Measurements from ENCODE around the gene GJC1. TPM values are rescaled to one million over a fixed set of nuclear protein-coding genes. Genes with fewer than 3 reads are reported as not detected.

GJC1 gene
- total RNA-seq, 1 experiment from 2014 or later: 21.1 TPM

DNA sequence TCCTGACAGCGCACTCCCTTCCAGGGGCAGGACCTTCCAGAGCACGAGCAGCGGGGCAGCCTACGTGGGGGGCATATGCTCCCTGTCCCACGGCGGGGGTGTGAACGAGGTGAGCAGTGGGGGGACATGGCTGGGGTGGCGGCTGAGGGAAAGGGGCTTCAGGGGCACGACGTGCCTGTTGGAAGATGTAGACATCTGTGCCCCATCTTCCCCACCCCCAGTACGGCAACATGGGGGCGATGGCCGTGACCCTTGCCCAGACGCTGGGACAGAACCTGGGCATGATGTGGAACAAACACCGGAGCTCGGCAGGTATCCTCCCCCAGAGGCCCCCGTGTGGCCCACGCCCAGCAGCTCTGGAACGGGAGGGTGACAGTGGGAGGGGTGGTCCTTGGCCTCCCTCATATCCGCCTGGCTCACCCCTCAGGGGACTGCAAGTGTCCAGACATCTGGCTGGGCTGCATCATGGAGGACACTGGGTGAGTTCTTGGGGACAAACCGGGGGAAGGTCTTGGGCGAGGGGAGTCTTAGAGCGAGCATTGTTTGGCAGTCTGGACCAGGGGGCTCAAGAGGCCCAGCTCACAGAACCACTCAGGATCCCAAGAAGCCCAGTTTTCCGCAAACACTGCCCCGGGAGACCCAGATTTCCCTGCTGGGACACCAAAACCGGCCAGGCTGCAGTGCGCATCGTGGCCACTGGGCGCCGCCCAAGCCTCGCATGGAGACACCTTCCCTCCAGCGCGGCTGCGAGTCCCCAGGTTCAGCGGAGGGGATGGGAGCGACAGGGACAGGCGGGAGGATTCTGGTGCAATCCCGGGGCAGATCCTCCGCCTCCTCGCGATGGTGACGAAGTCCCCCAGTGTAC, 55.6 kb downstream of the GJC1 start:
- peak; percentile 79 for DNase-seq (ENCODE audit: low read depth, low spot score)
- in situ Hi-C loops (cut with HindIII; ENCODE audit: low pct_unique_long_range_greater_than_20kb, low sequenced_read_pairs): no loop called here

DNA sequence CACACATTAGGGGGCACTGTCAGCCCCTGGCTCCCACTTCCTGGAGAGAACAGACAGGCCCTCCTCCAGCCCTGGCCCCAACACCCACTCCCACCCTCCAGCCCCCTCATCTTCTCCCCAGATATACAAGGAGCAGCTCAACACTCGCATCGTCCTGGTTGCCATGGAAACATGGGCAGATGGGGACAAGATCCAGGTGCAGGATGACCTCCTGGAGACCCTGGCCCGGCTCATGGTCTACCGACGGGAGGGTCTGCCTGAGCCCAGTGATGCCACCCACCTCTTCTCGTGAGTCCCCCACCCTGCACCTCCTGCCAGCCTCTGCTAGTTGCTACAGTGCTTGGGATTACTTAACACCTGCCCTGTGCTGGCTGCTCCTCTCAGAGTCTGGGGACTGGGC, 56.9 kb downstream of the GJC1 start:
- in situ Hi-C loops (cut with HindIII; ENCODE audit: low pct_unique_long_range_greater_than_20kb, low sequenced_read_pairs): no loop called here
- no peak for DNase-seq (ENCODE audit: low read depth, low spot score)

DNA sequence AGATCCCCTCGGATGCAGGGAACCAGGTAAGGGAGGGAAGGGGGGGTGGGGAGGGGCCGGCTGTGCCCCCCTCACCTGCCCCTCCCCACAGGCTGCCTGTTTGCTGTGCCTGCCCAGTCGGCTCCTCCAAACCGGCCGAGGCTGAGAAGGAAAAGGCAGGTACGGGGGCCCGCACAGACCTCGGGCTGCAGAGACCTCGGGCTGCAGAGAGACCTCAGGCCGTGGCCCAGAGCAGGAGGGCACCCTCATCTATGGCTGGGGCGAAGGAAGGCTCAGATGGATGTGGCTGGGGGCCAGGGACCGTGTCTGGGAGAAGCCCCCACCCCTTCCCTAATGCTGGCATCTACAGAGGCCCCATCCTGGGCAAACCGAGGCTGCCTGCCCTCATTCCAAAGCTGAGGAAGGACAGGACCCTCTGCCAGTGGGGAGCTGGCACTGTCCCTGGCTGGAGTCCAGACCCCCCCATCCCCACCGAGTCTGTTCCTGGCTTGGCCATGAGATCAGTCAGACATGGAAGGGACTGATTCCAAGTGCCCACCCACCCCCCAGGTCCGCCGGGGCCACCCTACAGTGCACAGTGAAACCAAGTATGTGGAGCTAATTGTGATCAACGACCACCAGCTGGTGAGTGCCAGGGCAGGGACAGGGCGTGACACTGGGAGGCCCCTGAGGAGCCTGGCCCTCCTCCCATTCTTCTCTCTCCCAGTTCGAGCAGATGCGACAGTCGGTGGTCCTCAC, 57.6 kb downstream of the GJC1 start:
- in situ Hi-C loops (cut with HindIII; ENCODE audit: low pct_unique_long_range_greater_than_20kb, low sequenced_read_pairs): no loop called here

DNA sequence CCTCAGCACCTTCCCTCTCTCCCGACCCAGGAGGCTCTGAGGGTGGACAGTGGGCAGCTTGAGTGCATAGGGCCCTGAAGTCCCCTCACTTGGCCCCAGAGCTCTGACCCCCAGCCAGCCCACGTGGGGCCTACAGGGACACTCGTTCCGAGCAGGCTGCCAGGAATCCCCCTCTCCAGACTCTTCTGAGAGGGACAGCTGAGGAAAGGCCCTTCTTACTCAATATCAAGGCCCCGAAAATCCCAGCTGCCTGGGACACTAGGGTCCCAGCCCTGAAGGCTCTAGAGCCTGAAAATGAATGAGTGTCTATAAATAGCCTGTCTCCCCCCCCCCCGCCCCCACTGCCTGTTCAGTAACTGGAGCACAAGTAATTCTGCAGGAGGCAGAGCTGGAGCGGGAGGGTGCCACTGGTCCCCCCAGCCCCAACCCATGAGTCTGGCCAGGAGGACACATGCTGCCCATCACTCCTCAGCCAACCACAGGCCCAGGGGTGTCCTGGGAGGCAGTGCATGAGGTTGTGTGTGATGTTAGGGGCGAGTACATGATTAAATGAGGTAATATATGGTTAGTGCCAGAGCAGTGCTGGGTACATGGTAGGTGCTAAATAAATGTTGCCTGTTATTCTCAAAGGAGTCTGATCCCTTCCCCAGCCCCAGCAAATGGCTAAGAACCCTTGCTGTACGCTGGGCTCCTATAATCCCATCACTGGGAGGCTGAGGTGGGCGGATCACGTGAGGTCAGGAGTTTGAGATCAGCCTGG, 59.7 kb downstream of the GJC1 start:
- DNase-seq (ENCODE audit: low read depth, low spot score): no peak
- in situ Hi-C loops (cut with HindIII; ENCODE audit: low pct_unique_long_range_greater_than_20kb, low sequenced_read_pairs): no loop called here

More for the DNA sequence above, 57.6 kb downstream of the GJC1 start:
- no peak for DNase-seq (ENCODE audit: low read depth, low spot score)

DNA sequence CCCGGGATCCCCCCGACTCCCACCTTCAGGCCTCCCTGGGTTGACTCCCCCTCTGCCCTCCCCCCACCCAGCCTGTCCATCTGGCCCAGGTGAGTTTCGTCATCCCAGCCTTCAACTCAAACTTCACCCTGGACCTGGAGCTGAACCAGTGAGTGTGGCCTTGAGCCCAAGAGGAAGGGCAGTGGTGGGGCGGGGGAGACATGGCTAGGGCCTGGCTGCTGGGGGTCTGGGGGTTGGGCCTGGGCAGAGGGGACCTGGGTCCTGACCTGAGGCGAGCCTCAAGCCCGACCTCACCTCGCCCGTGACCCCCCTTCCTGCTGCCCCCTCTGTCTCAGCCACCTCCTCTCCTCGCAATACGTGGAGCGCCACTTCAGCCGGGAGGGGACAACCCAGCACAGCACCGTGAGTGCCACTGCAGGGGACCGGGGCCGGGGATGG, 60.4 kb downstream of the GJC1 start:
- in situ Hi-C loops (cut with HindIII; ENCODE audit: low pct_unique_long_range_greater_than_20kb, low sequenced_read_pairs): no loop called here
- DNase-seq (ENCODE audit: low read depth, low spot score): no peak

DNA sequence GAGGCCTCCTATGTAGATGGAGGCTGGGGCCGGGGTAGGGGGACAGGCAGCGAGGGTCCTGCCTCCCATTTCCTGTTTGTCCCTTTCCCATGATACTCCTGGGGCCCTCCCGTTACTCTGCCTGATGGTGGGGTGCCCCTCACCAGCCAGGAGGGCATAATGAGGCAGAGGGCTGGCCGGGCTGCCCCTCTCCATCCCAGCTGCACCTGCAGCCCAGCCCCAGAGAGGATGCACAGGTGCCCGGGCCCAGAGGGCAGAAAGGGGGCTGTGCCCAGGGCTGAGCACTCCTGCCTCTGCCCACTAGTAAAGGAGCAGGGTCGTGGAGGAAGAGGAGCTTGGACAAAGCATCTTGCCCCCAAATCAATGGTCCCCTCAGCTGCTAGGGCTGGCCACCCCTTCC, 60.9 kb downstream of the GJC1 start:
- in situ Hi-C loops (cut with HindIII; ENCODE audit: low pct_unique_long_range_greater_than_20kb, low sequenced_read_pairs): no loop called here

DNA sequence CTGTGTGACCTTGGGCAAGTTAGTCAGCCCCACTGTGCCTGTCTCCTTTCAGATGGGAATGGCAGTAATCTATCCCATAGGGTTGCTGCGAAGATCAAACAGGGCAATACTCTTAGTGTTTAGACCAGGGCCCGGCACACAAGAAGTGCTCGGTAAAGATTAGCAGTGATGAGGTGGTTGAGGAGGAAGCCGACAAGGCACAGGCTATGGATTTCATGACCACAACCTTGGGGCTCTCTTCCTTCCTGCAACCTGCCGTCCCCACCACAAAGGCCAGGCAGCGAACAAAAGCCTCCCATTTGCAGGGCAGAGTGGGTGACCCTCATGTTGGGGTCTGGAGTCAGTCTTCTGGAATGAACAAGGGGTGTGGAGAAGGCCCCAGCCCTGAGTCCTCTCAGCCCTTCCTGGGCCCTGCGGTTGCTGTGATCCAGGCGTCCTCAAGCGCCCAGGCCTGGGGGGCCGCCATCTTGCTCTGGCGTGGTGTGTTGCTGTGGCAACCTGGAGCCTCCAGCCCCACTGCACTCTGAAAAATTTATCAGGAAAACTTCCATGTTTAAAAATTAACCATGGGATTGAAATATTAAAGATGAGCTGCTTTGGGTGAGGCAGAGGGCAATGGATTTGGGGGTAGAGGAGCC, 61.5 kb downstream of the GJC1 start:
- in situ Hi-C loops (cut with HindIII; ENCODE audit: low pct_unique_long_range_greater_than_20kb, low sequenced_read_pairs): no loop called here
- no peak for DNase-seq (ENCODE audit: low read depth, low spot score)

More for the DNA sequence above, 60.9 kb downstream of the GJC1 start:
- no peak for DNase-seq (ENCODE audit: low read depth, low spot score)

DNA sequence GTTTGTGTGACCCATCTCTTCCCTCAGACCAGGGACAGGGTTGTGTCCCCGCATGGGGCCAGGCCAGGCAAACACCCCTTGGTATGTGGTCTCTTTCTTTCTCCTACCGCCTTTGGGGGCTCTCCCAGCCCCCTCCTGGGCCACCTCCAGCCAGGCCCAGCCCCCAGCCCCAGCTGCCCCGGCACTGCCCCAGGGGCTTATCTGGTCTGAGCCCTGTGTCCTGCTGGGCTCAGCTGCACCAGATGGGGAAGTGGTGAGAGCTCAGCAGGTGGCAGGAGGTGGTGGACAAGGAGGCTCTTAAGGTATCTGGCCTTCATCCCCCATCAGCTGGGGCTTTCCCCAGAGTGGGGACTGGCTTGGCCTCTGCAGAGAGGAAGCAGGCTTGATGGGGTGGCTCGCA, 62.6 kb downstream of the GJC1 start:
- DNase-seq (ENCODE audit: low read depth, low spot score): no peak
- in situ Hi-C loops (cut with HindIII; ENCODE audit: low pct_unique_long_range_greater_than_20kb, low sequenced_read_pairs): no loop called here

DNA sequence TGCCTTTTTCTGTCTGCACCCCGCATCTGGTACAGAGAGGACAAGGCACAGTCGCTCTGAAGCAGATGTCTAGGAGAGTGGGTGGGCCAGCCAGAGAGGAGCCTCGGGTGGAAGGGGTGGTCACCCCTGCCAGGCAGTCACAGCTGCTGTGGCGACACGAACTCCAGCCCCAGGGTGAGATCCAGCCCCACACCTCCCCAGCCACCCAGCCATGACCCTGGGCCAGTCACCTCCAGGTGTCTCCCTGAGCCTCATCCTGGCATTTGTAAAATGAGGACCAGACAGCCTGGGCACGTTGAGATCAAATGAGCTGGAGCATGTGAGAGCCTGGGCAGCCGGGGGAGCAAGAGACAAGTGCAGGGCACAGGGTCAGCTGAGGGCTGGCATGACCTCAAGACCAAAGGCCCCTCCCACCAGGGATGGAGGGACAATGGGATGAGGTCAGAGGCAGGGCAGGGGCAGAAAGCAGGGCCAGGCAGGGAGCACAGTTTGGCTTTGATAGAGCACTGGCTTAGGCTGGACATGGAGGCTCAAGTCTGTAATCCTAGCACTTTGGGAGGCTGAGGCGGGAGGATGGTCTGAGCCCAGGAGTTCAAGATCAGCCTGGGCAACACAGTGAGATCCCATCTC, 63.6 kb downstream of the GJC1 start:
- in situ Hi-C loops (cut with HindIII; ENCODE audit: low pct_unique_long_range_greater_than_20kb, low sequenced_read_pairs): no loop called here
- DNase-seq (ENCODE audit: low read depth, low spot score): peak; percentile 53

DNA sequence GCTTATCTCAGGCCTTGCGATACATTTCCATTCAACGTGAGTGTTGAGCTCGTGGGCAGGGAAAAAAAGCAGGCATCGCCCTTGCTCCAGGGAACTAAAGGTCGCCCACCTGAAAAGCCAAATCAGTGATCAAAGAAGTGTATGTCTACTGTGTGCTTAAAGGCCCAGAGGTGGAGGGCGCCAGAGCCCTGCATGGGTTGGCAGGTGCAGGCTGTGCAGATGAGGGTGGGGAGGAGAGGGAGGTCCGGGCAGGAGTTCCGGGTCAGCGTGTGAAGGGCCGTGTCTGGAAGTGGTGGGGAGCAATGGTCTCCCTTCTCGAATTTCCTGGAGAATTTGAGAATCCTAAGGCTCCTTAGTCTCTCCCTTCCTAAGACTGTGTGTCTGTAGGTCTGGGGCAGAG, 64.1 kb downstream of the GJC1 start:
- no peak for DNase-seq (ENCODE audit: low read depth, low spot score)
- in situ Hi-C loops (cut with HindIII; ENCODE audit: low pct_unique_long_range_greater_than_20kb, low sequenced_read_pairs): no loop called here

DNA sequence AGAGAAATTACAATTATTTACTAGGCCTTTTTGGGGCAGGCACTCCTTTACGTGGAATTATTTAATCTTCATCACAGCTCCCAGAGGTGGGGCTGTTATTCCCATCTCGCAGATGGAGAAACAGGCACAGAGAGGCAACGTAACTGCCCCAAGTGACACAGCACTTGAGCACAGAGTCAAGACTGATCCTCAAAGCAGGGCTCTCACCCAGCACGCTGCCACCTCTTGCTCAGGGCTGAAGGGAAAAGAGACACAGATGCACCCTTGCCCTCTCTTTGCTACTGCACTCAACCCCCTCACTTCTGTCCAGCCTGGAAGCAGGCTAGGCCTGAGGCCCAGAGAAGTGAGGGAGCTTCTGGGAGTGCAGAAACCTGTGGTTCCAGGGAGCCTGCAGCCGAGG, 66.9 kb downstream of the GJC1 start:
- in situ Hi-C loops (cut with HindIII; ENCODE audit: low pct_unique_long_range_greater_than_20kb, low sequenced_read_pairs): no loop called here
- DNase-seq (ENCODE audit: low read depth, low spot score): no peak

DNA sequence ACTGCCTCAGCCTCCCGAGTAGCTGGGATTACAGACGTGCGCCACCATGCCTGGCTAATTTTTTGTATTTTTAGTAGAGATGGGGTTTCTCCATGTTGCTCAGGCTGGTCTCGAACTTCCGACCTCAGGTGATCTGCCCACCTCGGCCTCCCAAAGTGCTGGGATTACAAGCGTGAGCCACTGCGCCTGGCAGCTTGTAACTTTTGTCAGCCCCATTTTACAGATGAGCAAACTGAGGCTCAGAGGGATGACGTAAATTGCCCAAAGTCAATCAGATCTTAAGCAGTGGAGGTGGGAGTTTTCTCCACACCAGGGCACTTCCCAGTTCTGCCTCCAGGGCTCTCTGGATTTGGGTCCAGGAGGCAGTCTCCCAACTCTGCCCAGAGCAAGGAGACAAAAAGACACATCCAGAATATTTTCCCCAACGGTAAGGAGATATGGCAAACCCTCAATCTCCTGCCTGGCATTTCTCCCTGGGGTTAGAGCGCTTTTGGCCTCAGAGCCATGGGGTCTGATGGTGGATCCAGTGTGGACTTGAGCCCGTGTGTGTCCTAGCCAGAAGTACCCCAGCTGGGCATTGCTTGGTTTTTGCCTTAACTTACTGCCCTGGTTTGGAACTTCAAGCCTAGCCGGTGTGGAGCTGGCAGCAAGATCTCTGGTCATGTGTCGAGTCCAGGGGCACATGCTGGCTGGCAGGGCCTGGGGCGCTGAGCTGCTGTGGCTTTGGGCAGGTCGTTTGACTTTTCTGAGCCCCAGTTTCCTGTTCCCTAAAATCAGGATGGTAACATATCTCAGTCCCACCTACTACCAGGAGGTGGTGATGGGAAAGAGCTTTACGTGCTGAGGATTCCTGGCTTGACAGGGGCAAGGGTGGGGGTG, 67.9 kb downstream of the GJC1 start:
- in situ Hi-C loops (cut with HindIII; ENCODE audit: low pct_unique_long_range_greater_than_20kb, low sequenced_read_pairs): no loop called here
- DNase-seq (ENCODE audit: low read depth, low spot score): no peak

DNA sequence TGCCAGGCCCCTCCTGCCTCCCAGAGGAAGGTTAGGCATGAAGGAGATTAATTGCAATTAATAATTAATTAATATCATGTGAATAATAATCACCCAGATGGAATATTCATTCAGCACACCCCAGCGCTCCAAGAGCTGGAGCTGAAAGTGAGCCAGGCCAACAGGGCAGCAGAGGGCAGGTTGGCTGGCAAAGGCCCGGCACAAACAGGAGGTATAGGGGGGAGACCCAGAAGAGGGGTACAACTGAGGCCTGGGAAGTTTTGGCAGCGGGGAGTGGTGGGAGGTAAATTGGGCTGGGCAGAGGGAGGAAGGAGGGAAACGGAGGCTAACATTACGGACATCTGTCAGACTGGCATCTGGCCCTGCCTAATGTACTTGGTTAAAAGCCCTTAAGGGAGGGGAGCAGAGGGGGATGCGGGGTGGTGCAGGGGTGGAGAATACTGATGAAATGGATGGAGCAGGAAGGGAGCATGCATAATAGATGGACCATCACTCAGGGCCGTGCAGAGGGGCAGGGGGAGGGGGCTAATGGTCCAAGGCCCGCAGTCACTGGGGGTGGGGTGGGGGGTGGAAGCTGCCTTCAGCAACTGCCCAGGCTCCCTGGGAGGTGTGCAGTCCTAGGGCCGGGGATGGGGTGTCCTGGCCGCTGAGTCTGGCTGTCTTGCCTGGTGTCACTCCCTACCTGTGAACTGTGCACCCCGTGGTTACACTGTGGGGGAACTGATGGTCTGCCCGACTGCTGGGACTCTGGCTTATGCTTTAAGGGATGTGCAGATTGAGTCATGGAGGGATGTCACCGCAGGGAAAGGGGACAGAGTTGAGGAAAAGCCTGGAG, 69.4 kb downstream of the GJC1 start:
- in situ Hi-C loops (cut with HindIII; ENCODE audit: low pct_unique_long_range_greater_than_20kb, low sequenced_read_pairs): no loop called here
- no peak for DNase-seq (ENCODE audit: low read depth, low spot score)

DNA sequence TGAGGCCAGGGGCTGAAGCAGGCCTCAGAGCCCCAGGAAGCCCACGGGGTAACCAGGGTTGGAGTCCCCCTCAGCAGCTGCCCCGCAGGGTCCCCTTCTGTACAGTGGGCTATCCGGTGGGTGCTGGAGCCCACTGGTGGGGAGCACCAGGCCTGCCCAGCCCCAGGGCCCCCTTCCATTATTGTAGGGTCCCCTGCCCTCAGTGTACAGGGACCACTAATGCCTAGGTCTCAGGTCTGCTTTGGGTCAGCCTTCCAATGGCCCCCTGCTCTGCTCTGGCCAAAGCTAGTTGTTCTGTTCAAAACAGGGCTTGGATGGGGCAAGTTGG, 70.2 kb downstream of the GJC1 start:
- DNase-seq (ENCODE audit: low read depth, low spot score): no peak
- in situ Hi-C loops (cut with HindIII; ENCODE audit: low pct_unique_long_range_greater_than_20kb, low sequenced_read_pairs): no loop called here

DNA sequence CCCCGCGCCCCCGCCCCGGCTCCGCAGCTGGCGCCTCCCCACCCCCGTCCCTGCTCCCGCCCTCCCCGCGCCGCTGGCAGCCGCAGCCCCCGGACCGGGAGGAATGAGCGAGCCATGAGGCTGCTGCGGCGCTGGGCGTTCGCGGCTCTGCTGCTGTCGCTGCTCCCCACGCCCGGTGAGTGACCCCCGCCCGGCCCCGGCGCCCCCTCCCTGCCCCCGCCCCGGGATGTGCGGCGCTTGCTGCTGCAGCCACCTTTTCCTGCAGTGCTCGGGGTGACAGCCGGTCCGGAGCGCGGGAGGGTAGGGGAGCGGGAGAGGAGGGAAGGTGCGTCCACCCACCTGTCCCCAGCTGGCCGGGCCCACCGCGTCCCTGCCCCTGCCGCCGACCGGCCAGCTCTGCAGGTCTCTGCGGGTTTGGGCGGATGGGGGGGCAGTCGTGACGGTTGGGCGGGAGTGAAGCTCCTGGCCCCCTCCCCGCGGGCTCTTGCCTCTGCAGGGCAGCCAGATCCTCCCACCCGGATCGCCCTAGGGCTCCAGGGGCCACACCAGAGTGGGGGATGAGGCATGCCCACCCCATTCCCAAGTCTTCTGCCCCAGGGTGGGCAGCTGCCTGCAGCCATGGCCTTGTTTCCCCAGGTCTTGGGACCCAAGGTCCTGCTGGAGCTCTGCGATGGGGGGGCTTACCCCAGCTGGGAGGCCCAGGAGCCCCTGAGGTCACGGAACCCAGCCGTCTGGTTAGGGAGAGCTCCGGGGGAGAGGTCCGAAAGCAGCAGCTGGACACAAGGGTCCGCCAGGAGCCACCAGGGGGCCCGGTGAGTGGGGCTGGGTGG, 70.8 kb downstream of the GJC1 start:
- in situ Hi-C loops (cut with HindIII; ENCODE audit: low pct_unique_long_range_greater_than_20kb, low sequenced_read_pairs): no loop called here

More for the DNA sequence above, 70.8 kb downstream of the GJC1 start:
- no peak for DNase-seq (ENCODE audit: low read depth, low spot score)
